GM12801 (cell line): ENCODE results near the gene LRRC15.

Source experiments
- TF ChIP-seq, protein P1 (sequence below): IDR thresholded peaks from one replicate; pipeline ENCODE4 v1.5.1; 2011; ENCODE audit warnings: control low read depth; ENCODE audit not compliant: insufficient read length; ENCODE audit errors: extremely low read depth

The LRRC15 gene

DNA sequence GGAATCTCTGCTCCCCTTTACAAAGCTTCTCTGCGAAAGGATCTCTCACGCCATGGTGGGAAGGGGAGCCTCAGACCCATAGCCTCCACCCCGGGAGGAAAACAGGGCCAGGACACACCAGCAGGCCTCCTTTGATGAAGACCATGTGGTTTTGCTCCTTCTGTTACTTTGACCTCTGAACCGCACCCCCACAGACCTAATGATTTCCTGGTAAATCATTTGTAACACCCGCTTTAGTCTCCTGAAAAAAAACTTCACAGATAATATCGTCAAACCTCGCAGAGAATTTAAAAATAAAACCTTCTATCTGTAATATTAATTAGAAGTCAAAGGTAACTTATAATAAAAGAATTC lies 36.7 kb downstream of the LRRC15 start:
- TF ChIP-seq, protein P1, sequence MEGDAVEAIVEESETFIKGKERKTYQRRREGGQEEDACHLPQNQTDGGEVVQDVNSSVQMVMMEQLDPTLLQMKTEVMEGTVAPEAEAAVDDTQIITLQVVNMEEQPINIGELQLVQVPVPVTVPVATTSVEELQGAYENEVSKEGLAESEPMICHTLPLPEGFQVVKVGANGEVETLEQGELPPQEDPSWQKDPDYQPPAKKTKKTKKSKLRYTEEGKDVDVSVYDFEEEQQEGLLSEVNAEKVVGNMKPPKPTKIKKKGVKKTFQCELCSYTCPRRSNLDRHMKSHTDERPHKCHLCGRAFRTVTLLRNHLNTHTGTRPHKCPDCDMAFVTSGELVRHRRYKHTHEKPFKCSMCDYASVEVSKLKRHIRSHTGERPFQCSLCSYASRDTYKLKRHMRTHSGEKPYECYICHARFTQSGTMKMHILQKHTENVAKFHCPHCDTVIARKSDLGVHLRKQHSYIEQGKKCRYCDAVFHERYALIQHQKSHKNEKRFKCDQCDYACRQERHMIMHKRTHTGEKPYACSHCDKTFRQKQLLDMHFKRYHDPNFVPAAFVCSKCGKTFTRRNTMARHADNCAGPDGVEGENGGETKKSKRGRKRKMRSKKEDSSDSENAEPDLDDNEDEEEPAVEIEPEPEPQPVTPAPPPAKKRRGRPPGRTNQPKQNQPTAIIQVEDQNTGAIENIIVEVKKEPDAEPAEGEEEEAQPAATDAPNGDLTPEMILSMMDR: no peak

DNA sequence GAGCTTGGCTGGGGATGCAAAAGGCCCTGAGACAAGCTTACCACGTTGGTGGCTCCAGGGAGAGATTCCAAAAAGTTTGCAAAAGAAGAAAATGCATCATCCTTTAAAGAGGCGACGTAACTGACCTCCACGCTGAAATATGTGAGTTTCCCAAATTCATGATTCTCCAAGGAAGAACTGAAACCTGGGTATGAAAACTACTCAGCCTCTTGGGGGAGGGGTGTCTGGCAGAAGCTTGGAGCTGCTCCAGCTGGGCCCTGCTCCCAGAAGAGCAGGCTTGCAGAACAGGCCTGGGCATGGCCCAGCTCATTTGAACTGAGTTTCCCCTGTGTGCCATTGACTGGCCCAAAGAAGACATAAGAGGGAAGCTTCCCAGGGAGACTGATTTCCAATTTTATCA lies 39.0 kb downstream of the LRRC15 start:
- TF ChIP-seq, protein P1: no peak

DNA sequence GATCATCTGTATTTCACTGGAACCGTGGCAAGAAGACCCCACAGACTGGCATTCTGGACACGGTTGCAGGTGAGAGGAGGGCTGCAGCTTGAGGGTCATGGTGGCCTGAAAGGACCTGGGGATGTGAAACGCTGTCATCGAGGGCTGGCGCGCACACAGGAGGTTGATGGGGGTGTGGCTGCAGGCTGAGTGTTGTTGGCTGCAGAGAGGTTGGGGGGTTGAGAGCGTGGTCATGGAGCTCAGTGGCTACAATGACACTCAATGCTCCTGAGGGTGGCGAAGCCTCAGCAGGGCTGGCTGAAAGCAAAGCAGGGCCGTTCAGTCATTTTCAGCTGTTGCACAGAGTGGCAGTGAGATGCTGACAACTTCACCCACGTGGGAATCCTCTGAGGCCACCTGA lies 39.4 kb downstream of the LRRC15 start:
- TF ChIP-seq, protein P1: no peak

DNA sequence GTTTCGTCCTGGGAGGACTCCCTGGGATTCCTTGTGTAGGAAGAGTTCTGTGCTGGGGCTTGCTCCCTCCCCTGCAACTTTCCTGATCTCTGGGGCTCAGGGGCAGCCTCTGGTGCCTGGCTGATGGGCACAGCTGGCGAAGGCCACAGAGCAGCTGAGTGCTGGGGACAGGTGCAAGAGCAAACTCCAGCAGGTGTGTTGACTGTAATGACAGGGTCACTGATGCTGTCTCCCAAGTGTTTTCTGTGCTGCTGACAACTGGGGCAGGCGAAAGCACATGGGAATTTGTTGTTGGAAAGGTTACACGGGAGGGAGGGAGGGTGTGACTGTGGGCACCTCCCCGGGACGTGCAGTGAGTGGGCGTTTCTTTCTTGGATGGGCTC lies 40.0 kb downstream of the LRRC15 start:
- TF ChIP-seq, protein P1: no peak

DNA sequence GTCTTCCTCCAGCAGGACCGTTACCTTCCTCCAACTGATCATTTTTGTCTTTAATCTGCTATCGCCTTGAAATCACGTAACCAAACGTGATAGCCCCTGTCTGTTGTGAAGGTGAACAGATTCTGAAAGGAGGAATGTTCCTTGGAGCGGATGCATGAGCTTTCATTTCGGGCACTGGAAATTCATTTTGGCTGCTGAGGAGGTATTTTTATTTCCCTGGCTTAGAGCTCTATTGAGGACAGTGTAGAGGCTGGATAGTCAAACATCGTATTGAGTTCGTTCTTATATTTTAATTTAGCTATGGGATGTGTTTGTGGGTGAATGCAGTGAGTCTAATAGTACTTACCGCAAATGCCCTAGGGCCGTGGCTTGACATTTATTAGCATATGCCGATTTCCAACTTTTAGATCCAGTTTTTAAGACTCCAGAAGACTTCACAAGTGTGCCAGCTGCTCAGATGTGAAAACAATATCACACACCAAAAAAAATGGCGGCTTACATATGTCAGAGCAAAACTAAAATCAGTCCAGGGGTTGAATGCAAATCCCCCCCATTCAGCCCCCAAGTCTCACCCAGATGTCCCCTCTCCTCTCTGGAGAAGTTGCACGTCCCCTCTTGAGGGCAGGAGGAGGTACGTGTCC lies 40.5 kb downstream of the LRRC15 start:
- TF ChIP-seq, protein P1: no peak

DNA sequence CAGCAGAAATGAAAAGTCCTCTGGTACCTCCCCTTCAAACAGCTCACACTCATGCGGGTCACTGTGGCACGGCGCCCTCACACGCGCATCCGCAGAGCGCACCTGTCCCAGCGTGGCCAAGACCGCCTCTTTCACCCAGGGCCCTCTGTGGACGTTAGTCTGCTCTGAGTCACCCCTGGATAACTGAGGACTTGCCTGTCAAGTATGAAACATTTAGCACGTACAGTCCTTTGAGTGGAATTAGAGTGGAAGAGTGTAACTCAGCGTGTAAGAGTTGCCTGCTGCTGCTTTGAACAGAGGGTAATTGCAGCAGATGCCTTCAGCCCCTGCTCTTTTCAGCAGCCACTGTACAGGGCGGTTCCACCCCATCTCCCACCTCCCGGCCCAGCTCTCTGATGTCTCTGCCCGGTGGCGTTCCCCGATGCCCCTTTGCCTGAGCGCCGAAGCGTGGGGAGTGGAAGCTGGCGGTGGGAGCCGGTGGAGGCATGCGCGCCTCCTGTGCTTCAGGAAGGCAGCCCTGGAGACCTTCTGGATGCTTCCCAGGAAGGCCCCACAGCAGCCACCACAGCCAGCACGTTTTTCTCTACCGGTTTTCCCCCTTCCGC lies 41.4 kb downstream of the LRRC15 start:
- TF ChIP-seq, protein P1: no peak

DNA sequence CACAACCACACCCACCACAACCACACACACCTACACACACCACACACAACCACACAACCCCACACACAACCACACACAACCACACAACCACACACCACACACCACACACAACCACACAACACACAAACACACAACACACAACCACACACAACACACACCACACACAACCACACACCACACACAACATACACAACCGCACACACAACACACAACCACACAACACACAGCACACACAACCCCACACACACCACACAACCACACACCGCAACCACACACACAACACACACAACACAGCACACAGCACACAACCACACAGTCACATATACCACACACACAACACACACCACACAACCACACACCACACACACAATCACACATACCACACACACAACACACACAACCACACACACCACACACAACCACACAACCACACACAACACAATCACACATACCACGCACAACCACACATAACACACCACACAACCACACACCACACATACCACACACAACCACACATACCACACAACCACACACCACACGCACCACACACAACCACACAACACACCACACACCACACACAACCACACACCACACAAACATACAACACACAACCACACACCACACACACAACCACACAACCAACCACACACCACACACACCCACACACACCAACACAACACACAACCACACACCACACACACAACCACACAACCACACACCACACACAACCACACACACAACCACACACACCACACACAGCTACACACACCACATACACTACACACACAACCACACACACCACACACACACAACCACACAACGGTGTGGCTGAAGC lies 42.1 kb downstream of the LRRC15 start:
- TF ChIP-seq, protein P1: no peak
